HCT116 (cell line): ENCODE data around the gene TUBB1. TPM values are rescaled to one million over a fixed set of nuclear protein-coding genes. Genes with fewer than 3 reads are reported as not detected.

Experiments used
- ATAC-seq: fragments of 200-7000 bp; cut with Tn5 transposase; 2 replicates; pipeline ENCODE4 v1.9.1; 2020; ENCODE audit warnings: mild to moderate bottlenecking, moderate library complexity
- BruUV-seq: library from RNA; stranded (reverse); fragments of 400-500 nt; replicated peaks from 2 replicates; lab custom pipeline; 2021; lab: Mats Ljungman, UMichigan
- CTCF ChIA-PET: fragments of 300-600 bp; sonication (Branson Sonifier 250); formaldehyde crosslinking; loops from one replicate; lab custom pipeline; 2021; ENCODE audit warnings: antibody characterized with exemption; lab: Charles Lee
- POLR2A ChIA-PET: fragments of 300-600, 350-600 bp; sonication (Branson Sonifier 250); formaldehyde crosslinking; loops from one replicate; lab custom pipeline; 2021; ENCODE audit warnings: antibody characterized with exemption; lab: Charles Lee
- RAD21 ChIA-PET, 2 experiments: fragments of 300-600 bp; sonication (Branson Sonifier 250); formaldehyde crosslinking; loops; one replicate each; lab custom pipeline; 2023; ENCODE audit warnings: low total read pairs in 2 of 2; ENCODE audit not compliant: uncharacterized antibody in 2 of 2, unreplicated experiment in 2 of 2, low non-redundant PET in 1 of 2; lab: Charles Lee
- DNase-seq: peaks from one replicate; pipeline ENCODE4 v3.0.0-alpha.2; 2010; ENCODE audit warnings: low read depth, low spot score
- H2AFZ ChIP-seq: fragments of 200-600 bp; shearing (Covaris generic), sonication (generic); 2 replicates; pipeline ENCODE4 v1.6.1; 2017; ENCODE audit warnings: low read depth, mixed run types, mixed read lengths, antibody characterized with exemption, low read length; ENCODE audit not compliant: poor library complexity, severe bottlenecking
- H3K27ac ChIP-seq: 2 replicates; pipeline ENCODE4 v1.5.1; 2012; ENCODE audit warnings: low read depth, low read length
- H3K27me3 ChIP-seq: fragments of 200-600 bp; sonication (generic); 2 replicates; pipeline ENCODE4 v1.6.1; 2016; ENCODE audit warnings: mixed run types, low read length, mixed read lengths; ENCODE audit not compliant: insufficient read depth
- H3K36me3 ChIP-seq, 2 experiments: fragments of 200-500 bp in 1 of 2; fragments of 200-600 bp in 1 of 2; sonication (Bioruptor generic) in 1 of 2; sonication (generic) in 1 of 2; 2 replicates each; pipeline versions ENCODE4 v1.5.1 to v1.6.1; 2014 to 2016; ENCODE audit warnings: low read length in 2 of 2, inconsistent platforms in 1 of 2, mixed read lengths in 1 of 2, mixed run types in 1 of 2; ENCODE audit not compliant: insufficient read depth in 2 of 2, control insufficient read depth in 1 of 2
- H3K4me1 ChIP-seq, 2 experiments: fragments of 200-600 bp in 1 of 2; sonication (generic) in 1 of 2; 2 replicates each; pipeline versions ENCODE4 v1.5.1 to v1.6.1; 2012 to 2017; ENCODE audit warnings: low read length in 2 of 2, inconsistent platforms in 1 of 2, mild to moderate bottlenecking in 1 of 2, mixed read lengths in 1 of 2, mixed run types in 1 of 2, moderate library complexity in 1 of 2; ENCODE audit not compliant: insufficient read depth in 2 of 2, control insufficient read depth in 1 of 2
- H3K4me2 ChIP-seq: fragments of 200-600 bp; sonication (generic); 2 replicates; pipeline ENCODE4 v1.6.1; 2017; ENCODE audit warnings: mixed run types, low read length, mixed read lengths
- H3K4me3 ChIP-seq, 2 experiments: fragments of 200-600 bp in 1 of 2; sonication (generic) in 1 of 2; replicated peaks in 1 of 2; 2 replicates each; pipeline ENCODE4 v1.5.1; 2011 to 2016; ENCODE audit warnings: low read length in 2 of 2, control low read depth in 1 of 2, low read depth in 1 of 2, mild to moderate bottlenecking in 1 of 2, mixed read lengths in 1 of 2, mixed run types in 1 of 2
- H3K79me2 ChIP-seq: fragments of 200-600 bp; sonication (generic); 2 replicates; pipeline ENCODE4 v1.6.1; 2017; ENCODE audit warnings: mild to moderate bottlenecking, mixed run types, low read length, moderate library complexity, mixed read lengths; ENCODE audit not compliant: insufficient read depth
- H3K9ac ChIP-seq: fragments of 200-600 bp; sonication (generic); 2 replicates; pipeline ENCODE4 v1.6.1; 2016; ENCODE audit warnings: low read length, mixed read lengths
- H3K9me2 ChIP-seq: fragments of 200-600 bp; sonication (generic), shearing (Covaris generic); 2 replicates; pipeline ENCODE4 v1.6.1; 2017; ENCODE audit warnings: mixed run types, mild to moderate bottlenecking, moderate library complexity; ENCODE audit not compliant: insufficient read depth
- H3K9me3 ChIP-seq, 2 experiments: fragments of 200-500 bp in 1 of 2; fragments of 200-600 bp in 1 of 2; sonication (Bioruptor generic) in 1 of 2; sonication (generic) in 1 of 2; 2 replicates each; pipeline ENCODE4 v1.6.1; 2014 to 2017; ENCODE audit warnings: low read length in 2 of 2, mixed read lengths in 2 of 2, inconsistent platforms in 1 of 2, low read depth in 1 of 2, mild to moderate bottlenecking in 1 of 2, mixed run types in 1 of 2, moderate library complexity in 1 of 2; ENCODE audit not compliant: control insufficient read depth in 1 of 2, insufficient read depth in 1 of 2
- H4K20me1 ChIP-seq: fragments of 200-600 bp; sonication (generic), shearing (Covaris generic); 2 replicates; pipeline ENCODE4 v1.6.1; 2017; ENCODE audit warnings: mixed run types, mild to moderate bottlenecking, moderate library complexity; ENCODE audit not compliant: insufficient read depth
- CTCF ChIP-seq, 3 experiments: fragments of 200-600 bp in 1 of 3; sonication (generic) in 1 of 3; IDR thresholded peaks in 2 of 3; conservative IDR thresholded peaks in 1 of 3; 2 replicates each; pipeline ENCODE4 v1.5.1; 2012 to 2017; ENCODE audit warnings: low read depth in 2 of 3, low read length in 2 of 3, antibody characterized with exemption in 1 of 3, borderline replicate concordance in 1 of 3, control low read depth in 1 of 3, mild to moderate bottlenecking in 1 of 3, mixed read lengths in 1 of 3, mixed run types in 1 of 3, moderate library complexity in 1 of 3; ENCODE audit not compliant: insufficient read depth in 1 of 3
- EZH2phosphoT487 ChIP-seq: fragments of 200-600 bp; IDR thresholded peaks from 2 replicates; pipeline ENCODE4 v1.6.1; 2018; ENCODE audit warnings: antibody characterized with exemption, borderline replicate concordance
- JUND ChIP-seq: IDR thresholded peaks from 2 replicates; pipeline ENCODE4 v1.6.1; 2012
- SIN3A ChIP-seq: IDR thresholded peaks from 2 replicates; pipeline ENCODE4 v1.6.1; 2012; ENCODE audit warnings: low read depth
- SP1 ChIP-seq: IDR thresholded peaks from 2 replicates; pipeline ENCODE4 v1.6.1; 2012; ENCODE audit warnings: low read depth
- SRF ChIP-seq: IDR thresholded peaks from 2 replicates; pipeline ENCODE4 v1.6.1; 2012; ENCODE audit warnings: low read depth
- TCF7L2 ChIP-seq: IDR thresholded peaks from 2 replicates; pipeline ENCODE4 v1.7.0; 2011; ENCODE audit warnings: borderline replicate concordance, inconsistent platforms; ENCODE audit not compliant: insufficient read depth, insufficient read length; ENCODE audit errors: extremely low read depth
- YY1 ChIP-seq: IDR thresholded peaks from 2 replicates; pipeline ENCODE4 v1.6.1; 2011; ENCODE audit warnings: low read length, low read depth, moderate library complexity, mild to moderate bottlenecking; ENCODE audit not compliant: insufficient replicate concordance; ENCODE audit errors: extremely low read depth
- ZFX ChIP-seq: fragments of 450-650 bp; IDR thresholded peaks from 2 replicates; pipeline ENCODE4 v1.6.1; 2017
- ZNF274 ChIP-seq: fragments of 200-500 bp; sonication (Bioruptor generic); IDR thresholded peaks from 2 replicates; pipeline ENCODE4 v1.6.1; 2014; ENCODE audit warnings: mild to moderate bottlenecking, low read depth, low read length, inconsistent platforms
- intact Hi-C: fragments of 100-400 bp; cut with micrococcal nuclease; formaldehyde crosslinking; loops from 2 replicates; pipeline ENCODE4 v1.10.0; 2022
- total RNA-seq: library from RNA; stranded (reverse); gene quantifications from one replicate; pipeline ENCODE4 v1.2.1, GENCODE V29; 2021; ENCODE audit not compliant: unreplicated experiment
- TF ChIP-seq, protein P1 (sequence below): IDR thresholded peaks from 2 replicates; pipeline ENCODE4 v1.6.1; 2012

Gene TUBB1
- total RNA-seq, 1 experiment from 2014 or later = not detected

DNA sequence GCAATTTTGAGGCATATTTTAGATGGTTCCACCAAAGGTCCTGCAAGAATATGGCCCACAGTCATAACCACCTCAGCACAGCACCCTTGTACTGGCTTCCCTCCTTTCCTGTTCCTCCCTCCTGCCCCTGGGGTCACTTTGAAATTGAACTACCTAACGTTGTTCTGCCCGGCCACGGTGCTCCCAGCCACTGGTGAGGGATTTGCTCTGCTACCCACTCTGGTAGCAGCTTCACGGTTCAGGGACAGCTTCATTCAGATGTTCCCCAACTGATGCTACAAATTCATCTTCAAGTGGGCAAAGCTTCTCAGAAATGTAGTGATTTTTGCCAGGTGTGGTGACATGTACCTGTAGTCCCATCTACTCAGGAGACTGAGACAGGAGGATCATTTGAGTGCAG lies 46.0 kb upstream of the TUBB1 start:
- Histone ChIP-seq H3K27ac (no peak overlapping the region), H3K4me3 (no peak overlapping the region)
- TF ChIP-seq ZNF274 (no peak), SP1 (no peak), JUND (no peak), ZFX (no peak), EZH2phosphoT487 (no peak), TCF7L2 (no peak), SIN3A (no peak), YY1 (no peak), CTCF (IDR thresholded peaks at IDR 0.05 in 2 of 3, conservative IDR thresholded peaks at IDR 0.05 in 1 of 3; ENCODE audit: borderline replicate concordance in 1 of 3, insufficient read depth in 1 of 3, low read depth in 2 of 3, low read length in 2 of 3) (no peak), SRF (no peak)
- TF ChIP-seq, protein P1, sequence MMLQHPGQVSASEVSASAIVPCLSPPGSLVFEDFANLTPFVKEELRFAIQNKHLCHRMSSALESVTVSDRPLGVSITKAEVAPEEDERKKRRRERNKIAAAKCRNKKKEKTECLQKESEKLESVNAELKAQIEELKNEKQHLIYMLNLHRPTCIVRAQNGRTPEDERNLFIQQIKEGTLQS = no peak
- TF ChIP-seq, all 23 proteins: peak for 0
- H3K36me3 ChIP-seq = no peaks in the 10 kb centered on the region
- intact Hi-C loops = no loop called here
- H3K27me3 ChIP-seq = no peaks in the 10 kb centered on the region
- H4K20me1 ChIP-seq = no peaks in the 10 kb centered on the region
- H3K9ac ChIP-seq = no peak overlapping the region
- no peak for DNase-seq
- CTCF ChIA-PET = no interaction called here
- RAD21 ChIA-PET = no interaction called here
- H3K79me2 ChIP-seq = no peaks in the 10 kb centered on the region
- no TSS peak for BruUV-seq
- H3K4me1 ChIP-seq = no peaks in the 10 kb centered on the region
- no peak for ATAC-seq
- POLR2A ChIA-PET = no interaction called here
- no peak overlapping the region for H2AFZ ChIP-seq
- no peaks in the 10 kb centered on the region for H3K9me2 ChIP-seq
- no peak overlapping the region for H3K4me2 ChIP-seq
- H3K9me3 ChIP-seq = peaks cover 0 to 10% of the 10 kb centered on the region in 2 experiments; a peak in 1 of 4 replicates
